Measurements from ENCODE around the gene TDRKH. TPM values are rescaled to one million over a fixed set of nuclear protein-coding genes. Genes with fewer than 3 reads are reported as not detected.

The TDRKH gene
- 15.8 TPM for polyA plus RNA-seq (2013, experiment 1 of 2)
- polyA plus RNA-seq (2013, experiment 2 of 2): 23.5 TPM

GRCh38 chr1:151790071-151790939, at the start of gene TDRKH:
TDRKH (minus strand) TSS chr1:151790500; CDS start chr1:151783022, 7,478 bp downstream.
- no peak within 1 kb of the TSS for H3K27ac ChIP-seq (ENCODE audit: low read depth, low read length)

DNA sequence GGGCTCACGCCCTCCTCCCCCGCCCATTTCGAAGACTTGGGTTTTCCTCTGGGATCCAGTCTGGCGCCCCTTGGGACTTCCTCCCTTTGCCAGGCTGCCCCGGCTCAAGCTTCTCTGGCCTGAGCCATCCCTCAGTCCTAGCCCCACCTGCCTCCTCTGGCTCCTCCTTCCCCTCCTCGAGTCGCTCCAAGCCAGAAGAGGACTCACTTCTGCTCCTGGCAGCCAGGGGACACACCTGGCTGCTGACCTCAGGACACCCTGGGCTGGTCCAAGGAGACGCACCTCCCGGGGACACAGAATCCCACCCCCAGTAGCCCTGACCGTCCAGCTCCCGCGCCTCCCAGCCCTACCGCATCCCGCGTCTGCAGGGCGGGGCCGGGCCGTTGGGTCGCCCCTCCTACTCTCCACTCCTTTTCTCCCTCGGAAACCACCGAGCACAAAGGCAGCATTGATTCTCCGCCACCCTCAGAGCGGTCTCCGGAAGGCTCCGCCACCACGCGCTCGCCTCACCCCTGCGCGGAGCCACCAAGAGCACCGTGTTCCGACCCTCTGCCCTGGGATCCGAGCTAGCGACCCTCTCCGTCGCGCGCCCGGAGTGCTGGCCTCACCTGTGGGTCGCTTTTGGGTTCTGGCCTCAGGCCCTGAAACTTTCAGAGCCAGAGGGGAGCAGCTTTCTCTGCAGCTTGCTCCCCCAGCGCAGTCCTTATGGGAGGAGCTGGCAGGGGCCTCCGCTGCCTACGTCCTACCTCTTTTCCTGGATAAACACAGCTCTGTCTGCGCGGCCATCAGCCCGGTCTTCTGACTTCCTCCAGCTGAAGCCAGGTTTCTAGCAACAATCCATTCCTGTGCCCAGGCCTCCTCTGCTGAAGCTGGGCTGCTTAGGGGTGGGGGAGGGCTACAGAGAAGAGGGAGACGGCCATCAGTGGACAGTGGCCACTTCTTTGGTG, 49.4 kb upstream of the TDRKH start, which contains the start of gene C2CD4D:
Gene C2CD4D (minus strand): TSS at position 364 of the 947 bp plus-strand sequence. CDS start 831 bp downstream, outside the sequence.
- Histone ChIP-seq H3K27me3 (ENCODE audit: insufficient read depth, low read length) (peaks cover 41% of the 10 kb centered on the region), H3K27ac (ENCODE audit: low read depth, low read length) (peak within 1 kb of the TSS; percentile 73), H3K9me3 (ENCODE audit: insufficient read depth, low read depth, low read length) (no peaks in the 10 kb centered on the region), H3K4me1 (ENCODE audit: insufficient read depth, low read length) (peaks cover 16% of the 10 kb centered on the region), H3K4me3 (ENCODE audit: low read length) (peak within 1 kb of the TSS; percentile 61), H3K36me3 (ENCODE audit: insufficient read depth, low read length) (no peaks in the 10 kb centered on the region), H3K9ac (ENCODE audit: low read depth, low read length) (peak within 1 kb of the TSS; percentile 86)
- 3% methylated on average over 47 of the region's 47 CpGs for WGBS

More at GRCh38 chr1:151790071-151790939, at the start of gene TDRKH:
- Histone ChIP-seq H3K27me3 (ENCODE audit: insufficient read depth, low read length) (peaks cover 13% of the 10 kb centered on the region; the same call in 1 of the 2 replicates), H3K36me3 (ENCODE audit: insufficient read depth, low read length) (no peaks in the 10 kb centered on the region), H3K9me3 (ENCODE audit: insufficient read depth, low read depth, low read length) (no peaks in the 10 kb centered on the region), H3K4me3 (ENCODE audit: low read length) (peak within 1 kb of the TSS; percentile 89), H3K4me1 (ENCODE audit: insufficient read depth, low read length) (peaks cover 11% of the 10 kb centered on the region; the same call in 1 of the 2 replicates), H3K9ac (ENCODE audit: low read depth, low read length) (peak within 1 kb of the TSS; percentile 60)
- WGBS: under 1% methylated on average over 58 of the region's 58 CpGs

DNA sequence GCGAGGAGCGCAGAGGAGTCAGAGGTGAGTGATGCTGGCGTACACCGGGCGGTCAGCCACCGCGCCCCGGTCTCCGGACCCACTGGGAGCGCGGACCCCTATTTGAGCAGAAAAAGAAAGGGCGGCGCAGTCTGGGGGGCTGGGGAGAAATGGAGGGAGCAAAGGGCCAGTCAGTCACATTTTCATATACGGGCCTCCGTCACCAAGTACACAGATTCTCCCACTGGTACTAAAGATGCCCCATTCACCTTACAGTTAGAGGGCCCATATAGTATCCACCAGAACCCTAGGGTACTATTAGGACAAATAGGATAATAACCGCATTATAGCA, 48.7 kb upstream of the TDRKH start:
- Histone ChIP-seq H3K4me3 (ENCODE audit: low read length) (peak overlapping the region; percentile 61), H3K9me3 (ENCODE audit: insufficient read depth, low read depth, low read length) (no peaks in the 10 kb centered on the region), H3K36me3 (ENCODE audit: insufficient read depth, low read length) (no peaks in the 10 kb centered on the region), H3K9ac (ENCODE audit: low read depth, low read length) (peak overlapping the region; percentile 59), H3K27ac (ENCODE audit: low read depth, low read length) (no peak overlapping the region), H3K4me1 (ENCODE audit: insufficient read depth, low read length) (peaks cover 13% of the 10 kb centered on the region), H3K27me3 (ENCODE audit: insufficient read depth, low read length) (peaks cover 41% of the 10 kb centered on the region)
- 4% methylated on average over 16 of the region's 16 CpGs for WGBS

GRCh38 chr1:151838222-151839081, 48.2 kb upstream of the TDRKH start:
- Histone ChIP-seq H3K4me1 (ENCODE audit: insufficient read depth, low read length) (peaks cover 13% of the 10 kb centered on the region), H3K9ac (ENCODE audit: low read depth, low read length) (peak overlapping the region; percentile 59), H3K4me3 (ENCODE audit: low read length) (peak overlapping the region; percentile 61), H3K27me3 (ENCODE audit: insufficient read depth, low read length) (peaks cover 41% of the 10 kb centered on the region), H3K27ac (ENCODE audit: low read depth, low read length) (no peak overlapping the region), H3K9me3 (ENCODE audit: insufficient read depth, low read depth, low read length) (no peaks in the 10 kb centered on the region), H3K36me3 (ENCODE audit: insufficient read depth, low read length) (no peaks in the 10 kb centered on the region)
- under 1% methylated on average over 112 of the region's 117 CpGs for WGBS

DNA sequence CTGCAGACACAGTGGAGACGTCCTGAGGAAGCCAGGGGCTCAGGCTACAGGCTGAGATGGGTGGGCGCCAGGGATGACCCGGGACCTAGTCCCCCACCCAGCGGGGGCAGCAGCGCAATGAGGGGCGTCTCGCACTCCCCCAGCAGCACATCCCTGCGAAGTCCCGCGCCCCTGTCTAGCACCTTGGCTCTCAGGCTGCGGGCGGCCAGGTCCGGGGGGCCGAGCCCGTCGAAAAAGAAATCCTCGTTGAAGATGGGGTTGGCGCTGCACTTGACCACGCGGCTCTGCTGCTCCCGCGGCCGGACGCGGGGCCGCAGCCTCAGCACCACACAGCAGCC, 47.6 kb upstream of the TDRKH start:
- H3K4me3 ChIP-seq (ENCODE audit: low read length): peak overlapping the region; percentile 61
- no peaks in the 10 kb centered on the region for H3K9me3 ChIP-seq (ENCODE audit: insufficient read depth, low read depth, low read length)
- H3K9ac ChIP-seq (ENCODE audit: low read depth, low read length): peak overlapping the region; percentile 59
- WGBS: 7% methylated on average over 26 of the region's 26 CpGs
- H3K36me3 ChIP-seq (ENCODE audit: insufficient read depth, low read length): no peaks in the 10 kb centered on the region
- peaks cover 41% of the 10 kb centered on the region for H3K27me3 ChIP-seq (ENCODE audit: insufficient read depth, low read length)
- no peak overlapping the region for H3K27ac ChIP-seq (ENCODE audit: low read depth, low read length)
- peaks cover 13% of the 10 kb centered on the region for H3K4me1 ChIP-seq (ENCODE audit: insufficient read depth, low read length)

DNA sequence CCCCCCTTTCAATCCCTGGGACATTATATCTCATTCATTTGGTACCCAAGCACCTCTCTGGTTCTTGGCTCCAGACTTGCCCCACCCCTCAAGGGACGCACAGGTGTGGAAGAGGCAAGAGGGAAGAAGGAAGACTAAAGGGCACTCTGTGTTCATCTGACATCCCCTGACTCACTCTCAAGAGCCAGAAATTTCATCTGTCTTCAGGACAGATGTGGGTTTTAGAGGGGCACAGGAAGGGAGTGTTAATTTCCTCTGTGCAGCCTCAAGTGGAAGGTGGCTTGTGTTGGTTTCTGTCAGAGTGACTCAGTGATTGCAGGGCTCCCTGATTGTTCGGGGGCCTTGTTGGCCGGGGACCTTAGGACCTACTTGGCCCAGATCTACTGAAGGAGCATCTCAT, 46.9 kb upstream of the TDRKH start:
- peaks cover 13% of the 10 kb centered on the region for H3K4me1 ChIP-seq (ENCODE audit: insufficient read depth, low read length)
- H3K27me3 ChIP-seq (ENCODE audit: insufficient read depth, low read length): peaks cover 41% of the 10 kb centered on the region
- no peak overlapping the region for H3K27ac ChIP-seq (ENCODE audit: low read depth, low read length)

DNA sequence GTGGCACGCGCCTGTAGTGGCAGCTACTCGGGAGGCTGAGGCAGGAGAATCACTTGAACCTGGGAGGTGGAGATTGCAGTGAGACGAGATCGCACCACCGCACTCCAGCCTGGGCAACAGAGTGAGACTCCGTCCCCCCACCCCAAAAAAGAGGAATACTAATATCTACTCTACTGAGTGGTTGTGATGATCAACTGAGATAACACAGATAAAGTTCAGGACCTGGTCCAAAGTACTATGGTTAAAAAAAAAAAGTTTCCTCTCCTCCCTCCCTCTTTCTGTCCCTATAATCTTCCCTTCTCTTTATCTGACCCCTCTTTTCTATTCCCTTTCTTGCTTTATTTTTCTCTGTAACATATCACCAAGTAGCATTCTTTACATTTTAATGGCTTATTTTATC, 45.3 kb upstream of the TDRKH start:
- WGBS: 91% methylated on average over 4 of the region's 7 CpGs
- peaks cover 10% of the 10 kb centered on the region for H3K4me1 ChIP-seq (ENCODE audit: insufficient read depth, low read length)

More for the DNA sequence above, 46.9 kb upstream of the TDRKH start:
- H3K36me3 ChIP-seq (ENCODE audit: insufficient read depth, low read length): no peaks in the 10 kb centered on the region
- no peak overlapping the region for H3K9ac ChIP-seq (ENCODE audit: low read depth, low read length)
- no peak overlapping the region for H3K4me3 ChIP-seq (ENCODE audit: low read length)
- 89% methylated on average over 3 of the region's 3 CpGs for WGBS
- no peaks in the 10 kb centered on the region for H3K9me3 ChIP-seq (ENCODE audit: insufficient read depth, low read depth, low read length)

DNA sequence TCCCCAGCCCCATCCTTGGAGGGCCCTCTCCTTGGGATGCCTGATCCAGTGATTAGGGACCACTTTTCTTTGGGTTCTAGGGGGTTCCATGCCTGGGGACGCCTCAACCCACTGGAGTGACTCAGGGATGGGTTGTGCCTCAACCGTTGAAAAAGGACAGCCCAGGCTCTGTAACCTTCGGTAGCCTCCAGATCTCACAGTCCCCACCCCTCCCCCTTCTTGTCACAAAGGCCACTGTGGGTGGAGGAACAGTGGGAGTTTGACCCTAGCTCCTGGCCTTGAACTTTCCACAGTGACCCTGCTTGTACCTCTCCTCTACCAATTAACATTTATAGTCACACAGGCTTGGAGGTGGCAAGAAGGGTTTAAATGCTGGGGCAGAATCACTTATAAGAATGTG, 43.9 kb upstream of the TDRKH start:
- WGBS: 92% methylated on average over 2 of the region's 3 CpGs
- no peaks in the 10 kb centered on the region for H3K36me3 ChIP-seq (ENCODE audit: insufficient read depth, low read length)
- H3K9ac ChIP-seq (ENCODE audit: low read depth, low read length): no peak overlapping the region
- H3K27ac ChIP-seq (ENCODE audit: low read depth, low read length): no peak overlapping the region
- peaks cover 17% of the 10 kb centered on the region for H3K4me1 ChIP-seq (ENCODE audit: insufficient read depth, low read length)
- H3K27me3 ChIP-seq (ENCODE audit: insufficient read depth, low read length): peaks cover 28% of the 10 kb centered on the region
- no peak overlapping the region for H3K4me3 ChIP-seq (ENCODE audit: low read length)
- H3K9me3 ChIP-seq (ENCODE audit: insufficient read depth, low read depth, low read length): no peaks in the 10 kb centered on the region

More for the DNA sequence above, 45.3 kb upstream of the TDRKH start:
- H3K9me3 ChIP-seq (ENCODE audit: insufficient read depth, low read depth, low read length): no peaks in the 10 kb centered on the region
- no peaks in the 10 kb centered on the region for H3K36me3 ChIP-seq (ENCODE audit: insufficient read depth, low read length)
- no peak overlapping the region for H3K9ac ChIP-seq (ENCODE audit: low read depth, low read length)
- H3K27ac ChIP-seq (ENCODE audit: low read depth, low read length): no peak overlapping the region
- peaks cover 36% of the 10 kb centered on the region for H3K27me3 ChIP-seq (ENCODE audit: insufficient read depth, low read length)
- no peak overlapping the region for H3K4me3 ChIP-seq (ENCODE audit: low read length)

GRCh38 chr1:151833172-151833900, 43.0 kb upstream of the TDRKH start:
- H3K9ac ChIP-seq (ENCODE audit: low read depth, low read length): no peak overlapping the region
- H3K9me3 ChIP-seq (ENCODE audit: insufficient read depth, low read depth, low read length): no peaks in the 10 kb centered on the region
- 87% methylated on average over 7 of the region's 8 CpGs for whole genome bisulfite sequencing
- H3K27ac ChIP-seq (ENCODE audit: low read depth, low read length): no peak overlapping the region
- no peaks in the 10 kb centered on the region for H3K36me3 ChIP-seq (ENCODE audit: insufficient read depth, low read length)
- peaks cover 19% of the 10 kb centered on the region for H3K27me3 ChIP-seq (ENCODE audit: insufficient read depth, low read length)
- no peak overlapping the region for H3K4me3 ChIP-seq (ENCODE audit: low read length)
- H3K4me1 ChIP-seq (ENCODE audit: insufficient read depth, low read length): peaks cover 20% of the 10 kb centered on the region
